Astrocyte (in vitro differentiated cells and primary cell): Measurements from ENCODE around the gene TREX2.

Experiments used
- EZH2 ChIP-seq: IDR thresholded peaks from 2 replicates; pipeline ENCODE4 v1.6.1; 2012; ENCODE audit warnings: mild to moderate bottlenecking, low read length, inconsistent platforms; ENCODE audit not compliant: insufficient read depth
- TF ChIP-seq, protein P1 (sequence below): IDR thresholded peaks from 2 replicates; pipeline ENCODE4 v1.5.1; 2011; ENCODE audit warnings: low read depth, mild to moderate bottlenecking, inconsistent platforms, low read length, moderate library complexity; ENCODE audit not compliant: insufficient read depth

- TF ChIP-seq, protein P1, sequence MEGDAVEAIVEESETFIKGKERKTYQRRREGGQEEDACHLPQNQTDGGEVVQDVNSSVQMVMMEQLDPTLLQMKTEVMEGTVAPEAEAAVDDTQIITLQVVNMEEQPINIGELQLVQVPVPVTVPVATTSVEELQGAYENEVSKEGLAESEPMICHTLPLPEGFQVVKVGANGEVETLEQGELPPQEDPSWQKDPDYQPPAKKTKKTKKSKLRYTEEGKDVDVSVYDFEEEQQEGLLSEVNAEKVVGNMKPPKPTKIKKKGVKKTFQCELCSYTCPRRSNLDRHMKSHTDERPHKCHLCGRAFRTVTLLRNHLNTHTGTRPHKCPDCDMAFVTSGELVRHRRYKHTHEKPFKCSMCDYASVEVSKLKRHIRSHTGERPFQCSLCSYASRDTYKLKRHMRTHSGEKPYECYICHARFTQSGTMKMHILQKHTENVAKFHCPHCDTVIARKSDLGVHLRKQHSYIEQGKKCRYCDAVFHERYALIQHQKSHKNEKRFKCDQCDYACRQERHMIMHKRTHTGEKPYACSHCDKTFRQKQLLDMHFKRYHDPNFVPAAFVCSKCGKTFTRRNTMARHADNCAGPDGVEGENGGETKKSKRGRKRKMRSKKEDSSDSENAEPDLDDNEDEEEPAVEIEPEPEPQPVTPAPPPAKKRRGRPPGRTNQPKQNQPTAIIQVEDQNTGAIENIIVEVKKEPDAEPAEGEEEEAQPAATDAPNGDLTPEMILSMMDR: no peak
- TF ChIP-seq EZH2: no peak
These were observed 40.4 kb downstream of the TREX2 start for GRCh38 chrX:153405426-153405825.
